NT2/D1 (cell line): ENCODE data around the gene EXT2.

Experiments
- SUZ12 ChIP-seq: IDR thresholded peaks from 2 replicates; pipeline ENCODE4 v1.6.1; 2011; ENCODE audit not compliant: insufficient read length, insufficient read depth; ENCODE audit errors: extremely low read depth
- ZNF274 ChIP-seq: IDR thresholded peaks from 2 replicates; pipeline ENCODE4 v1.6.1; 2011; ENCODE audit warnings: mild to moderate bottlenecking, low read depth, low read length

GRCh38 chr11:44078794-44079193, 16.7 kb upstream of the EXT2 start:
- no peak for TF ChIP-seq ZNF274
- no peak for TF ChIP-seq SUZ12
